K562 (cell line): ENCODE results near the gene FAM83D. TPM values are rescaled to one million over a fixed set of nuclear protein-coding genes. Genes with fewer than 3 reads are reported as not detected.
A peak's percentile ranks its signal among the peaks of the same experiment; 100 is the strongest.

ENCODE experiments used
- ARID3B ChIP-seq: fragments of 250-450 bp; sonication (Bioruptor Pico); IDR thresholded peaks from 2 replicates; pipeline ENCODE4 v1.4.0; 2020; ENCODE audit warnings: borderline replicate concordance
- FOS ChIP-seq: IDR thresholded peaks from 3 replicates; pipeline ENCODE4 v1.6.1; 2011; ENCODE audit not compliant: insufficient read length; ENCODE audit errors: extremely low read depth
- MYC ChIP-seq, 2 experiments: fragments of 250-450 bp in 1 of 2; sonication (Bioruptor Pico) in 1 of 2; IDR thresholded peaks; 2 replicates each; pipeline versions ENCODE4 v1.5.1 to v1.6.1; 2012 to 2021; ENCODE audit warnings: low read depth in 2 of 2, borderline replicate concordance in 1 of 2, improper control_type of control experiment in 1 of 2, low read length in 1 of 2, mild to moderate bottlenecking in 1 of 2, moderate library complexity in 1 of 2
- PRPF4 ChIP-seq: fragments of 200-400 bp; formaldehyde crosslinking; IDR thresholded peaks from one replicate; pipeline ENCODE4 v1.6.1; 2017; ENCODE audit warnings: low read length, low read depth, mild to moderate bottlenecking; ENCODE audit not compliant: insufficient read depth, poor library complexity, severe bottlenecking
- RCOR1 ChIP-seq, 2 experiments: IDR thresholded peaks; 2 replicates each; pipeline ENCODE4 v1.6.1; 2012; ENCODE audit warnings: low read depth in 2 of 2, low read length in 2 of 2, borderline replicate concordance in 1 of 2, improper control_type of control experiment in 1 of 2
- XRCC3 ChIP-seq: fragments of 450-650 bp; IDR thresholded peaks from 2 replicates; pipeline ENCODE4 v1.6.1; 2017; ENCODE audit warnings: mild to moderate bottlenecking, moderate library complexity
- ZBTB40 ChIP-seq, 2 experiments: fragments of 450-650 bp in 1 of 2; sonication (generic) in 1 of 2; formaldehyde crosslinking in 1 of 2; IDR thresholded peaks; 2 replicates each; pipeline versions ENCODE4 v1.7.1 to v1.9.0; 2016 to 2022; ENCODE audit warnings: inconsistent platforms in 1 of 2, mild to moderate bottlenecking in 1 of 2, missing genetic modification reagents in 1 of 2
- ZKSCAN1 ChIP-seq: fragments of 150-350 bp; IDR thresholded peaks from 2 replicates; pipeline ENCODE4 v1.6.1; 2016; ENCODE audit warnings: low read depth, low read length
- ZNF133 ChIP-seq: fragments of 250-450 bp; sonication (Bioruptor Pico); IDR thresholded peaks from 2 replicates; pipeline ENCODE4 v1.4.0; 2020; ENCODE audit warnings: mild to moderate bottlenecking
- polyA plus RNA-seq, 8 experiments: library from polyadenylated mRNA; depleted of rRNA in 4 of 8; stranded (reverse) in 5 of 8; unstranded in 3 of 8; fragments of >200 nt; fragmentation: Nextera tagmentation in 2 of 8; fragmentation: Illumina TruSeq in 1 of 8; extraction: Ambion mirVana in 2 of 8; extraction: Trizol in 1 of 8; gene quantifications; 2 replicates each; pipeline versions ENCODE4 v1.2.1 to v1.2.3, GENCODE V29; 2011 to 2014; ENCODE audit warnings: inconsistent platforms in 1 of 8, missing spikeins in 1 of 8
- total RNA-seq, 7 experiments: library from RNA; depleted of rRNA in 6 of 7; stranded (reverse); fragments of >200 nt in 6 of 7; fragmentation: Illumina TruSeq in 2 of 7; extraction: Trizol in 2 of 7; gene quantifications; 2 replicates each; pipeline versions ENCODE4 v1.2.1 to v1.2.3, GENCODE V29; 2011 to 2021; ENCODE audit warnings: low replicate concordance in 1 of 7
- TF ChIP-seq, protein P1 (sequence below): conservative IDR thresholded peaks from 2 replicates; pipeline ENCODE4 v1.6.1; 2011; ENCODE audit warnings: low read depth, mild to moderate bottlenecking, low read length; ENCODE audit not compliant: control insufficient read depth
- TF ChIP-seq, protein P2 (sequence below): fragments of 250-450 bp; sonication (Bioruptor Pico); IDR thresholded peaks from 2 replicates; pipeline ENCODE4 v1.5.1; 2021; ENCODE audit warnings: mild to moderate bottlenecking

FAM83D gene
- total and polyA plus RNA-seq, 9 of the 15 experiments (the other 6 are each of a cell fraction or from before 2014, with no cell fraction given) = 8.2 to 66.1 (median 43.5) TPM

DNA sequence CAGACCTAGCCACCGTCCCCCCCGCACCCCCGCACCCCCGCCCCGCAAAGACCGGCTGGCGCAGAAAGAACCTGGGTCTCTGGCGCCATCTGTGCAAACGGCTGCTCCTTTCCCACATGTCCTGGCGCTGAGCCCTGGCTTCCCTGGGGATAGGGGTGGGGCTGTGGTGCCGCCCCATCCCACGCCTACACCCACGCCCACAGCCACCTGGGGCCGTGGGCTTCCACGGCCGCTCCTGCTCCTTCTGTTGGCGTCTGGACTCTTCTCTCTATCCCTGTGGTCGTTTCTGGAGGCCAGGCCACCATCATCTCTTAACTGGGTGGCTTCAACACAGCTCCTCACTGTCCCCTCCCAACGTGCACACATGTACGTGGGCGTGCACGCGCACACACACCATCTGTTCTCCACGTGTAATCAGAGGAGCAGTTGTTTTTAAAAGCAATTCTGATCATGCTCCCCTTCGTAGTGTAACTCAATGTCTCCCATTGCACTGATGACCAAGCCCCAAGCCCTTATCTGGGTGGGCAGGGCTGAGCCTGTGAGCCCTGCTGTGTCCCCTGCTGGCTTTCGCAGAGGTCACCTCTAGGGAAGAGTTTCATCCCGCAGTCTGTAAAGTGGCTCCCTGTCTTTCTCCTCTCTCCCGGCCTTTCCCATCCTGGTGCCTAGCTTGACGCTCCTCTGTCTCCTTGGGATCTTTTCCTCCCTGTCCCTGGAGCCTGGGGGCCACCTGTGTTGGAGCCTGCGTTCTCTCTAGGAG lies 31.9 kb upstream of the FAM83D start (continued):
- TF ChIP-seq MYC (IDR thresholded peaks at IDR 0.05; ENCODE audit: low read depth, low read length) = 0 out of 2 replicates have a peak, but pooled peaks have one; percentile 7
- no peak for TF ChIP-seq MYC (CRISPR knock-in tag; IDR thresholded peaks at IDR 0.05; ENCODE audit: borderline replicate concordance, low read depth)
- TF ChIP-seq ARID3B (CRISPR knock-in tag) = no peak
- no peak for TF ChIP-seq XRCC3
- TF ChIP-seq, protein P1, sequence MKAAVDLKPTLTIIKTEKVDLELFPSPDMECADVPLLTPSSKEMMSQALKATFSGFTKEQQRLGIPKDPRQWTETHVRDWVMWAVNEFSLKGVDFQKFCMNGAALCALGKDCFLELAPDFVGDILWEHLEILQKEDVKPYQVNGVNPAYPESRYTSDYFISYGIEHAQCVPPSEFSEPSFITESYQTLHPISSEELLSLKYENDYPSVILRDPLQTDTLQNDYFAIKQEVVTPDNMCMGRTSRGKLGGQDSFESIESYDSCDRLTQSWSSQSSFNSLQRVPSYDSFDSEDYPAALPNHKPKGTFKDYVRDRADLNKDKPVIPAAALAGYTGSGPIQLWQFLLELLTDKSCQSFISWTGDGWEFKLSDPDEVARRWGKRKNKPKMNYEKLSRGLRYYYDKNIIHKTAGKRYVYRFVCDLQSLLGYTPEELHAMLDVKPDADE = 0 out of 2 replicates have a peak, but pooled peaks have one; percentile 18
- no peak for TF ChIP-seq PRPF4
- no peak for TF ChIP-seq ZBTB40 (IDR thresholded peaks at IDR 0.05)
- no peak for TF ChIP-seq ZBTB40 (CRISPR knock-in tag; IDR thresholded peaks at IDR 0.05)
- TF ChIP-seq FOS = no peak
- TF ChIP-seq RCOR1 (IDR thresholded peaks at IDR 0.05; ENCODE audit: borderline replicate concordance in 1 of 2, low read depth in 2 of 2, low read length in 2 of 2) = 0 out of 4 replicates have a peak, but pooled peaks of 1 of the 2 experiments have one; percentile 10
- TF ChIP-seq ZKSCAN1 = no peak
- TF ChIP-seq, protein P2, sequence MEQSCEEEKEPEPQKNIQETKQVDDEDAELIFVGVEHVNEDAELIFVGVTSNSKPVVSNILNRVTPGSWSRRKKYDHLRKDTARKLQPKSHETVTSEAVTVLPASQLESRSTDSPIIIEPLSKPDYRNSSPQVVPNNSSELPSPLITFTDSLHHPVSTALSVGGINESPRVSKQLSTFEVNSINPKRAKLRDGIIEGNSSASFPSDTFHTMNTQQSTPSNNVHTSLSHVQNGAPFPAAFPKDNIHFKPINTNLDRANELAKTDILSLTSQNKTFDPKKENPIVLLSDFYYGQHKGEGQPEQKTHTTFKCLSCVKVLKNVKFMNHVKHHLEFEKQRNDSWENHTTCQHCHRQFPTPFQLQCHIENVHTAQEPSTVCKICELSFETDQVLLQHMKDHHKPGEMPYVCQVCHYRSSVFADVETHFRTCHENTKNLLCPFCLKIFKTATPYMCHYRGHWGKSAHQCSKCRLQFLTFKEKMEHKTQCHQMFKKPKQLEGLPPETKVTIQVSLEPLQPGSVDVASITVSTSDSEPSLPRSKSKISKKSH (CRISPR knock-in tag) = no peak
- TF ChIP-seq ZNF133 = no peak
